ENCODE results near the gene ALAD.

DNA sequence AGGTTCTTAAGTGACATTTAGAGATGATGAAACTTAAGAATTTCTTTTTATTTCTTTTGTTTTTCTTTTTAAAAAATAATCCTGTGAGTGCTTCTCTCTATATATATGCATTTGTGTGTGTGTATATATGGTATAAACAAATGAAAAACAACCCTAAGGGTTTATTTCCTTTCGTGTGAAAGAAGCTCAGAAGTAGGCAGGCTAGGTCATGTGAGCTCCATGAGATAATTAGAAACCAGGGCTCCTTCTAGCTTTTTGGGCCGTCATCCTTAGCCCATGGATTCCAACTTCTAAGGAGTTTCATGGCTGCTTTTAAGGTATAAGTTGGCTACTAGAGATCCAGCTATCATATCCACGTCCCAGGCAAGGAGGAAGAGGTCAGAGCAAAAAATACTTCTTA is 20.6 kb upstream of the ALAD start:
- TF ChIP-seq, protein P1, sequence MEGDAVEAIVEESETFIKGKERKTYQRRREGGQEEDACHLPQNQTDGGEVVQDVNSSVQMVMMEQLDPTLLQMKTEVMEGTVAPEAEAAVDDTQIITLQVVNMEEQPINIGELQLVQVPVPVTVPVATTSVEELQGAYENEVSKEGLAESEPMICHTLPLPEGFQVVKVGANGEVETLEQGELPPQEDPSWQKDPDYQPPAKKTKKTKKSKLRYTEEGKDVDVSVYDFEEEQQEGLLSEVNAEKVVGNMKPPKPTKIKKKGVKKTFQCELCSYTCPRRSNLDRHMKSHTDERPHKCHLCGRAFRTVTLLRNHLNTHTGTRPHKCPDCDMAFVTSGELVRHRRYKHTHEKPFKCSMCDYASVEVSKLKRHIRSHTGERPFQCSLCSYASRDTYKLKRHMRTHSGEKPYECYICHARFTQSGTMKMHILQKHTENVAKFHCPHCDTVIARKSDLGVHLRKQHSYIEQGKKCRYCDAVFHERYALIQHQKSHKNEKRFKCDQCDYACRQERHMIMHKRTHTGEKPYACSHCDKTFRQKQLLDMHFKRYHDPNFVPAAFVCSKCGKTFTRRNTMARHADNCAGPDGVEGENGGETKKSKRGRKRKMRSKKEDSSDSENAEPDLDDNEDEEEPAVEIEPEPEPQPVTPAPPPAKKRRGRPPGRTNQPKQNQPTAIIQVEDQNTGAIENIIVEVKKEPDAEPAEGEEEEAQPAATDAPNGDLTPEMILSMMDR (IDR thresholded peaks at IDR 0.05; ENCODE audit: low read depth, low read length): no peak
- no peak for TF ChIP-seq EZH2phosphoT487 (IDR thresholded peaks at IDR 0.05; ENCODE audit: low read depth)

All from OCI-LY3 (cell line).